Mesendoderm (in vitro differentiated cells): ENCODE results near the gene MMP17.
A peak's percentile ranks its signal among the peaks of the same experiment; 100 is the strongest.

ENCODE experiments used
- DNase-seq: peaks from one replicate; pipeline ENCODE4 v3.0.0; 2013
- H2AK5ac ChIP-seq: 2 replicates; pipeline ENCODE4 v1.6.1; 2013; ENCODE audit warnings: low read length, inconsistent platforms
- H2BK120ac ChIP-seq: 2 replicates; pipeline ENCODE4 v1.6.1; 2013; ENCODE audit warnings: low read depth, mild to moderate bottlenecking, low read length, moderate library complexity, mixed read lengths
- H2BK15ac ChIP-seq: replicated peaks from 2 replicates; pipeline ENCODE4 v1.6.1; 2013; ENCODE audit warnings: low read depth, mild to moderate bottlenecking, moderate library complexity
- H2BK5ac ChIP-seq: 2 replicates; pipeline ENCODE4 v1.6.1; 2013; ENCODE audit warnings: low read length, inconsistent platforms
- H3K18ac ChIP-seq: 2 replicates; pipeline ENCODE4 v1.6.1; 2013; ENCODE audit warnings: mild to moderate bottlenecking, low read length, mixed read lengths
- H3K23ac ChIP-seq: one replicate; pipeline ENCODE4 v1.6.1; 2013; ENCODE audit warnings: low read length
- H3K27ac ChIP-seq: 2 replicates; pipeline ENCODE4 v1.5.1; 2013; ENCODE audit warnings: low read depth, mild to moderate bottlenecking, inconsistent platforms, low read length, moderate library complexity
- H3K27me3 ChIP-seq: 2 replicates; pipeline ENCODE4 v1.6.1; 2013; ENCODE audit warnings: low read length, control low read depth, mild to moderate bottlenecking, inconsistent platforms; ENCODE audit not compliant: insufficient read depth, poor library complexity
- H3K36me3 ChIP-seq: 2 replicates; pipeline ENCODE4 v1.6.1; 2013; ENCODE audit warnings: low read length, inconsistent platforms; ENCODE audit not compliant: control insufficient read depth, insufficient read depth
- H3K4ac ChIP-seq: one replicate; pipeline ENCODE4 v1.6.1; 2013; ENCODE audit warnings: low read depth, mild to moderate bottlenecking, low read length, moderate library complexity
- H3K4me1 ChIP-seq: 2 replicates; pipeline ENCODE4 v1.6.1; 2013; ENCODE audit warnings: low read depth, low read length, inconsistent platforms; ENCODE audit not compliant: control insufficient read depth
- H3K4me2 ChIP-seq: 2 replicates; pipeline ENCODE4 v1.6.1; 2013; ENCODE audit warnings: low read length
- H3K4me3 ChIP-seq: 2 replicates; pipeline ENCODE4 v1.5.1; 2013; ENCODE audit warnings: mild to moderate bottlenecking, low read length
- H3K56ac ChIP-seq: one replicate; pipeline ENCODE4 v1.6.1; 2013; ENCODE audit warnings: low read length
- H3K79me1 ChIP-seq: 2 replicates; pipeline ENCODE4 v1.6.1; 2013; ENCODE audit warnings: low read length, inconsistent platforms
- H3K79me2 ChIP-seq: 2 replicates; pipeline ENCODE4 v1.6.1; 2013; ENCODE audit warnings: mild to moderate bottlenecking, low read length; ENCODE audit not compliant: control insufficient read depth, insufficient read depth
- H3K9ac ChIP-seq: 2 replicates; pipeline ENCODE4 v1.6.1; 2013; ENCODE audit warnings: low read length, inconsistent platforms
- H4K5ac ChIP-seq: one replicate; pipeline ENCODE4 v1.6.1; 2013; ENCODE audit warnings: low read length
- H4K8ac ChIP-seq: one replicate; pipeline ENCODE4 v1.6.1; 2013; ENCODE audit warnings: low read depth, mild to moderate bottlenecking, control low read depth, low read length, moderate library complexity
- WGBS: extraction: QIAGEN DNeasy Blood & Tissue Kit; methylation state at CpG from one replicate; pipeline ENCODE4 v1.1.7; 2013; ENCODE audit warnings: low lambda C conversion rate, missing lambda C conversion rate; ENCODE audit not compliant: insufficient coverage; ENCODE audit errors: extremely low coverage; 5-methylcytosine and 5-hydroxymethylcytosine counted together

Gene MMP17

DNA sequence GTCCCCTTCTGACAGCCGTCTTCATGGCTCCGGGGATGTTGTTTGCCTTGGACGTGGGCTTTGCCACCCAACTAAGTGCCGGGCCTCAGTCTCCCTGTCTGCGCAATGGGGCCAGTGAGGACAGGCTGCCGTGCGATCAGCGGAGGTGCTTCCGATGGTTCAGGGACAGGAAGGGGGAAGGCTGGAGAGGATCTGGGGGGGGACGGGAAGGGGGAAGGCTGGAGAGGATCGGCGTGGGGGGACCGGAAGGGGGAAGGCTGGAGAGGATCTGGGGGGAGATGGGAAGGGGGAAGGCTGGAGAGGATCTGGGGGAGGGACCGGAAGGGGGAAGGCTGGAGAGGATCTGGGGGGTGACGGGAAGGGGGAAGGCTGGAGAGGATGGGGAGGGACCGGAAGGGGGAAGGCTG, 3.4 kb downstream of the MMP17 start:
- H3K4me3 ChIP-seq: no peak overlapping the region
- no peaks in the 10 kb centered on the region for H3K79me2 ChIP-seq
- H3K23ac ChIP-seq: peak overlapping the region; percentile 94
- no peak overlapping the region for H2BK5ac ChIP-seq
- WGBS: no CpG with 5 or more reads among the region's 16 CpGs
- no peak overlapping the region for H4K5ac ChIP-seq
- no peak overlapping the region for H2BK15ac ChIP-seq
- no peak overlapping the region for H3K18ac ChIP-seq
- H3K27ac ChIP-seq: no peak overlapping the region
- DNase-seq: no peak
- H3K56ac ChIP-seq: no peak overlapping the region
- no peak overlapping the region for H2BK120ac ChIP-seq
- no peak overlapping the region for H4K8ac ChIP-seq
- no peaks in the 10 kb centered on the region for H3K36me3 ChIP-seq
- no peaks in the 10 kb centered on the region for H3K4me1 ChIP-seq
- no peak overlapping the region for H3K4ac ChIP-seq
- peaks cover 4% of the 10 kb centered on the region for H3K27me3 ChIP-seq
- no peak overlapping the region for H3K4me2 ChIP-seq
- no peak overlapping the region for H2AK5ac ChIP-seq
- no peaks in the 10 kb centered on the region for H3K79me1 ChIP-seq
- no peak overlapping the region for H3K9ac ChIP-seq

DNA sequence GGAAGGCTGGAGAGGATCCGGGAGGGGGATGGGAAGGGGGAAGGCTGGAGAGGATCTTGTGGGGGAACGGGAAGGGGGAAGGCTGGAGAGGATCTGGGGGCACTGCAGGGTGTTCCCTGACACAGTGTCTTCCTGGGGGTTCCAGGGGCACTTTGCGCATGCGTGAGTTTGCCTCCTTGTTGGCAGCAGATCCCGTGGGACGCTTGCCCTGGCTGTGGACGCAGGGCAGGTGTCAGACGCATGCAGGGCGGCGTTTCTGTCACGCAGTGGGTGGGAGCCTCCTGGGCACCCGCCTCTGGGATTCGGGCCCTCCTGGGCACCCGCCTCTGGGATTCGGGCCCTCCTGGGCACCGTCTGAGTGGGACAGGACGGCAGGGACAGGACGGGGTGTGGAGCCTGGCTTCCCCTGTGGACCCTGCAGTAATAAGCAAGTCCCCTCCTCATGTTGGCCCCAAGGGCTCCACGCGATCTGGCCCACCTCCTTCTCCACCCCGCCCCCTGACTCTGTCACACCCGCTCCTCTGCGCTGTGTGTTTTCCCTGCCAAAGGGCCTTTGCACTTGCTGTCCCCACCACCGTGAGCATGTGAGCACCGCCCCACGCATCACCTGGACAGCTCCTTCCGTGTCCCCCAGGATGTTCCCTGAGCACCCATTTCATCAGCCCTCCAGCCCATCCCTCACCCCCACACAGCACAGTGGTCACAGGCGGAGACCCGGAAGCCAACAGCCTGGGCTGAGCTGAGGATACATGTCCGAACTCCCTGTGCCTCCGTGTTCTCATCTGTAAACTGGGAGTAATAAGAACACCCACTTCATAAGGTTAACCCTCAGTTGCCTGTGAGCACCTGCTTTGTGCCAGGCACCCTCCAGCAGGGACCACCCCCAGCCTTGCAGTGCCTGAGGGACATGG, 4.4 kb downstream of the MMP17 start:
- Histone ChIP-seq H3K79me1 (no peaks in the 10 kb centered on the region), H3K4ac (no peak overlapping the region), H2BK15ac (no peak overlapping the region), H3K27ac (no peak overlapping the region), H3K9ac (no peak overlapping the region), H3K4me2 (no peak overlapping the region), H3K56ac (no peak overlapping the region), H3K27me3 (peaks cover 4% of the 10 kb centered on the region), H3K4me1 (no peaks in the 10 kb centered on the region), H3K36me3 (no peaks in the 10 kb centered on the region), H3K23ac (no peak overlapping the region), H3K4me3 (no peak overlapping the region), H2BK120ac (no peak overlapping the region), H4K5ac (no peak overlapping the region), H4K8ac (no peak overlapping the region), H3K79me2 (no peaks in the 10 kb centered on the region), H3K18ac (no peak overlapping the region), H2AK5ac (no peak overlapping the region), H2BK5ac (no peak overlapping the region)
- no peak for DNase-seq
- no CpG with 5 or more reads among the region's 31 CpGs for WGBS

DNA sequence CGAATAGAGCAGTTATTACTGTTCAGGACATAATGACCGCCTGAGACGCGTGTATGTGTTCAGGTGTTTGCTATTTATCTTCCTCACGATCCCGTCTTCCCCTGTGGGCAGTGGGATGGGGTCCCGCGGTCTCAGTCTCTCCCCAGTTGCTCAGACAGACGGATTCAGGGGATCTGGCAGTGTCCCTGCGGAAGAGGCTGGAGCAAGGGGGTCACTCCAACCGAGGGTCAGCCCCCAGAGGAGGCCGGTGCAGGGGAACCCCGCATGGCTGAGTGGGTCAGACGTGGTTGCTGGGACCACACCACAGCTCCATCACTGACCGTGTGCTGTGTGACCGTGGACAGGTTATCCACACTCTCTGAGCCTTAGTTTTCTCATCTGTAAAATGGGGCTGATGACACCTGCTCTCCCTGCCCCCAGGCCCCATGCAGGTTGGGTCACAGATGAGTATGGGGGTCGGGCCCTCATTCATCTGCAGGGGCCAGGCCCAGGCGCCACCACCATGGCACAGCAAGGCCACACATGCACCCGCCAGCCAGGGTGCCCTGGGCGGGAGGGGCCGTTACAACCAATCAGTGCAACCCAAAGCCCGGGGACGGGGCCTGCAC, 5.2 kb downstream of the MMP17 start:
- no peak overlapping the region for H3K4me3 ChIP-seq
- no peak overlapping the region for H2BK5ac ChIP-seq
- no peak overlapping the region for H3K27ac ChIP-seq
- no peak for DNase-seq
- H3K79me2 ChIP-seq: no peaks in the 10 kb centered on the region
- no peak overlapping the region for H3K56ac ChIP-seq
- peaks cover 4% of the 10 kb centered on the region for H3K27me3 ChIP-seq
- no peak overlapping the region for H3K18ac ChIP-seq
- no peak overlapping the region for H2BK15ac ChIP-seq
- no peaks in the 10 kb centered on the region for H3K36me3 ChIP-seq
- H3K4me2 ChIP-seq: no peak overlapping the region
- H4K8ac ChIP-seq: no peak overlapping the region
- no peak overlapping the region for H3K4ac ChIP-seq
- no CpG with 5 or more reads among the region's 23 CpGs for WGBS
- H3K23ac ChIP-seq: no peak overlapping the region
- H3K4me1 ChIP-seq: no peaks in the 10 kb centered on the region
- H3K9ac ChIP-seq: no peak overlapping the region
- no peak overlapping the region for H2AK5ac ChIP-seq
- no peak overlapping the region for H4K5ac ChIP-seq
- no peaks in the 10 kb centered on the region for H3K79me1 ChIP-seq
- no peak overlapping the region for H2BK120ac ChIP-seq

DNA sequence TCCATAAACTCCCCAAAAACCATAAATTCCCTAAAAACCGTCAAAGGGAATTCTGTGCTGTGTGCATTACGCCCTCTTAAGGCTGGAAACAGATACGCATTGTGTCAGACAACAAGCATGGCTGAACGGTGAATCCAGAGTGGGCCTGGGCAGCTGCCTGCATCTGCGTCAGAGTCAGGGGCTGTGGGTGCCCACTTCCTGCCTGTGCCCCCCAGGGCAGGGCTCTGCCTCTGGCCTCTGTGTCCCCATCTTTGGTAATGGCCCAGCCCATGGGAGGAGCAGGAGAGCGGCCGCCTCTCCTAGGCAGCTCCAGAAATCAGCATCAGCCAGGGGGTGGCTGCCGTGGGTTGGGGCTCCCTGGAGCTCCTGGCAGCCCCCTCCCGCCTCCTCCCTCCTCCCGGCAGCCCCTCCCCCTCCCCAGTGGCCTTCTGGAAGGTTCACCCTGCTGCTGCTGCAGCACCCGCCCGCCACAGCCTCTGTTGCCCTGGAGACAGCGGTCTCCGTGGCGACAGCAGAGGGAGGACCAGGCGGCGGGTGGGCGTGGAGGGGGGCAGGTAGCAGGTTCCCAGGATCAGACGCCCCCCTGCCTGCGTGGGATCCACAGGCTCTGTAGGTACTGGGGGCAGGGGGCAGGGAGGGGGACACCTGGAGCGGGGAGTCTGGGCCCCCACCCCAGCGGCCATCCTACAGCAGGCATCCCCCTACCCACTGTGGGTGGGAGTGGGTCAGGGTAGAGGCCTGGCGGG, 5.9 kb downstream of the MMP17 start:
- DNase-seq: peak; percentile 54
- Histone ChIP-seq H2BK5ac (no peak overlapping the region), H2AK5ac (no peak overlapping the region), H4K8ac (no peak overlapping the region), H3K4me2 (no peak overlapping the region), H3K4ac (no peak overlapping the region), H3K36me3 (no peaks in the 10 kb centered on the region), H3K23ac (no peak overlapping the region), H3K27ac (no peak overlapping the region), H4K5ac (no peak overlapping the region), H3K79me1 (no peaks in the 10 kb centered on the region), H3K4me3 (no peak overlapping the region), H3K79me2 (no peaks in the 10 kb centered on the region), H3K27me3 (peaks cover 4% of the 10 kb centered on the region), H3K4me1 (no peaks in the 10 kb centered on the region), H2BK15ac (no peak overlapping the region), H3K9ac (no peak overlapping the region), H3K56ac (no peak overlapping the region), H3K18ac (no peak overlapping the region), H2BK120ac (no peak overlapping the region)
- no CpG with 5 or more reads among the region's 23 CpGs for WGBS

DNA sequence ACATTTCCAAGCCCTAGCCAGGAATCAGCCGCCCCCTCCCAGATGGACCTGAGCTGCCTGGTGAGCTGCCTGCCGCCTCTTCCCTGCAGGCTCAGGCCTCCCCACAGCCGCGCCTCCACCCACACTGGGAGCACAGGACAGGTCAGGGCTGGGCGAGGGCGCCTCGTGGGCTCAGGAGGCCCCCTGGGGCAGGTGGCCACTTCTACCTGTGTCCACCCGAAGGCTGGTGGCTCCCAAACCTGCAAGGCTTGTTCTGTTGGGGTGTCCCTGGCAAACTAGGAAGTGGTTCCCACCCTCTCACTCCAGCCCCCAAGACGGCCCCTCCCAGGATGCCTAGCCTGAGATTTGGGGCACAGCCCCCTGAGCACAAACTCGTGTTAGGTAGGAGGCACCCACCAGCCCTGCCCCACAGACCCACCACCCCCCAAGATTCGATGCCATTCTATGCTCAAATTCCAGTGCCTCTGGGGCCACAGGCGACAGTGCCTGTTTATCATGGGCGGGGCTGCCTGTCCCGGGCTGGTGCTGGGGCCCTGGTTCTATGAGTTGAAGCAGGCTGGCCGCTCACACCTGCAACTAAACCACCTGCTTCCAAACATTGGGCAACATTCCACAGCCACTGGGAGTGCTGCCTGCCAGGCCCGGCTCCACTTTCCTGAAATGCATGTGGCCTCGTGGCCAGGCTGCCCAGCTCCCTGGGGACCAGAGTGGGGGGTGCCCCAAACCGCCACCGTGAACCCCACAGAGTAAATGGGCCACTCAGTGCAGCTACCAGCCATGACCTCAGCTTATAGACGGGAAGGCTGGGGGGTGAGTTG, 6.8 kb downstream of the MMP17 start:
- H3K56ac ChIP-seq: no peak overlapping the region
- no peak for DNase-seq
- no peaks in the 10 kb centered on the region for H3K27me3 ChIP-seq
- H2BK15ac ChIP-seq: no peak overlapping the region
- H4K8ac ChIP-seq: no peak overlapping the region
- H2AK5ac ChIP-seq: no peak overlapping the region
- H3K36me3 ChIP-seq: no peaks in the 10 kb centered on the region
- H3K4ac ChIP-seq: no peak overlapping the region
- no peaks in the 10 kb centered on the region for H3K79me1 ChIP-seq
- H2BK5ac ChIP-seq: no peak overlapping the region
- no peak overlapping the region for H3K18ac ChIP-seq
- H3K4me2 ChIP-seq: no peak overlapping the region
- H3K4me1 ChIP-seq: no peaks in the 10 kb centered on the region
- no peak overlapping the region for H3K4me3 ChIP-seq
- H2BK120ac ChIP-seq: no peak overlapping the region
- WGBS: no CpG with 5 or more reads among the region's 20 CpGs
- H3K9ac ChIP-seq: no peak overlapping the region
- no peaks in the 10 kb centered on the region for H3K79me2 ChIP-seq
- no peak overlapping the region for H4K5ac ChIP-seq
- no peak overlapping the region for H3K27ac ChIP-seq
- H3K23ac ChIP-seq: no peak overlapping the region
